Ovary (tissue), 3 donors: ENCODE measurements around the gene CIB1.

ENCODE experiments used
- EP300 ChIP-seq: sonication (generic); formaldehyde crosslinking; IDR thresholded peaks from one replicate; pipeline ENCODE4 v1.6.1; 2017; ENCODE audit warnings: antibody characterized with exemption
- POLR2A ChIP-seq: fragments of 450-650 bp; IDR thresholded peaks from one replicate; pipeline ENCODE4 v1.6.1; 2017; ENCODE audit warnings: antibody characterized with exemption, mild to moderate bottlenecking, moderate library complexity
- TF ChIP-seq, protein P1 (sequence below), 3 donors: fragments of 450-650 bp in 2 of 3; fragments of 200-600 bp in 1 of 3; IDR thresholded peaks; one replicate each; pipeline versions ENCODE4 v1.5.1 to v1.8.0; 2016 to 2022; ENCODE audit warnings: antibody characterized with exemption in 3 of 3, mild to moderate bottlenecking in 1 of 3
- donor health status: DM: no; HTN: no; CAD: no.

DNA sequence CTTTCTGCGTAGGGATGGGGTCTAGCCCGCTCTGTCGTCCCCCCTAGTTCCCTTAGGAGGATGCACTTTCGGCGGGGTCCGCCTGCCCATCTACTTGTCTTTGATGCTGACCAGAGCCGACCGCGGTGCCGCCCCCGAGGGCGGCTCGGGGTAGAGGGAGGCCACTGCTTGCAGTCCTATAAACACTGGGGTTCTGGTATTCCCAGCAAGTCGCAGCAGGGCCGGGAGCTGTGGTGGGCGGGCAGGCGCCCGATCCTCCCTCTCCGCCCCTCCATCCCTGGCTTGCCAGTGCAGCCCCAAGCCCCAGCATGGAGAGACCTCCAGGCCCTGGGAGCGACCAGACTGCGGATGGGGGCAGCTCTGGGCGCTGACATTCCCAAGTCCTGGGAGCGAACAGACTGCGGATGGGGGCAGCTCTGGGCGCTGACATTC, 31.8 kb downstream of the CIB1 start:
- TF ChIP-seq, protein P1, sequence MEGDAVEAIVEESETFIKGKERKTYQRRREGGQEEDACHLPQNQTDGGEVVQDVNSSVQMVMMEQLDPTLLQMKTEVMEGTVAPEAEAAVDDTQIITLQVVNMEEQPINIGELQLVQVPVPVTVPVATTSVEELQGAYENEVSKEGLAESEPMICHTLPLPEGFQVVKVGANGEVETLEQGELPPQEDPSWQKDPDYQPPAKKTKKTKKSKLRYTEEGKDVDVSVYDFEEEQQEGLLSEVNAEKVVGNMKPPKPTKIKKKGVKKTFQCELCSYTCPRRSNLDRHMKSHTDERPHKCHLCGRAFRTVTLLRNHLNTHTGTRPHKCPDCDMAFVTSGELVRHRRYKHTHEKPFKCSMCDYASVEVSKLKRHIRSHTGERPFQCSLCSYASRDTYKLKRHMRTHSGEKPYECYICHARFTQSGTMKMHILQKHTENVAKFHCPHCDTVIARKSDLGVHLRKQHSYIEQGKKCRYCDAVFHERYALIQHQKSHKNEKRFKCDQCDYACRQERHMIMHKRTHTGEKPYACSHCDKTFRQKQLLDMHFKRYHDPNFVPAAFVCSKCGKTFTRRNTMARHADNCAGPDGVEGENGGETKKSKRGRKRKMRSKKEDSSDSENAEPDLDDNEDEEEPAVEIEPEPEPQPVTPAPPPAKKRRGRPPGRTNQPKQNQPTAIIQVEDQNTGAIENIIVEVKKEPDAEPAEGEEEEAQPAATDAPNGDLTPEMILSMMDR (IDR thresholded peaks at IDR 0.05), result no peak
- TF ChIP-seq POLR2A (no peak), EP300 (no peak)
